ENCODE data around the gene CISTR. TPM values are rescaled to one million over a fixed set of nuclear protein-coding genes. Genes with fewer than 3 reads are reported as not detected.

CISTR gene
- total RNA-seq, 1 experiment from 2014 or later: not detected

DNA sequence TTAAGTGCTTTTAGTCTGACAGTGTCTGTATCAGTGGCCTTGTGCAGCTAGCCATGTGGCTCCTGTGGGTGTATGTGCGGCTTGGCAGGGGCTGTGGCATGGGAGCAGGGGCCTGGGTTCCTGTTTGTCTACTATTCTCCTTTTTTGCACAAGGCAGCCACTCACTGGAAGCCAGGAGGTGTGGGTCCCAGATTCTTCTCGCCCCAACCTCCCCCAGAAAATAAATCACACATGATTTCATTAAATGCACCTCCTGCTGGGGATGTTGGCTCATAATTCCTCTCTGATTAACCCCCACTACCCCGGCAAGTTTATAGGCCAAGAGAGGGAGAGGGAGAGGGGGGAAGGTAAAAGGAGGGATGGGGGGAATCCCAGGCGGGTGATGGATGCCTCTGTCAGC, 42.1 kb downstream of the CISTR start:
- no peaks in the 10 kb centered on the region for H3K79me2 ChIP-seq (ENCODE audit: insufficient read depth, low read length)
- TF ChIP-seq, protein P1, sequence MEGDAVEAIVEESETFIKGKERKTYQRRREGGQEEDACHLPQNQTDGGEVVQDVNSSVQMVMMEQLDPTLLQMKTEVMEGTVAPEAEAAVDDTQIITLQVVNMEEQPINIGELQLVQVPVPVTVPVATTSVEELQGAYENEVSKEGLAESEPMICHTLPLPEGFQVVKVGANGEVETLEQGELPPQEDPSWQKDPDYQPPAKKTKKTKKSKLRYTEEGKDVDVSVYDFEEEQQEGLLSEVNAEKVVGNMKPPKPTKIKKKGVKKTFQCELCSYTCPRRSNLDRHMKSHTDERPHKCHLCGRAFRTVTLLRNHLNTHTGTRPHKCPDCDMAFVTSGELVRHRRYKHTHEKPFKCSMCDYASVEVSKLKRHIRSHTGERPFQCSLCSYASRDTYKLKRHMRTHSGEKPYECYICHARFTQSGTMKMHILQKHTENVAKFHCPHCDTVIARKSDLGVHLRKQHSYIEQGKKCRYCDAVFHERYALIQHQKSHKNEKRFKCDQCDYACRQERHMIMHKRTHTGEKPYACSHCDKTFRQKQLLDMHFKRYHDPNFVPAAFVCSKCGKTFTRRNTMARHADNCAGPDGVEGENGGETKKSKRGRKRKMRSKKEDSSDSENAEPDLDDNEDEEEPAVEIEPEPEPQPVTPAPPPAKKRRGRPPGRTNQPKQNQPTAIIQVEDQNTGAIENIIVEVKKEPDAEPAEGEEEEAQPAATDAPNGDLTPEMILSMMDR (conservative IDR thresholded peaks at IDR 0.05): no peak
- no peak overlapping the region for H4K91ac ChIP-seq (ENCODE audit: insufficient read length, low read depth, low read length)
- H3K27ac Mint-ChIP-seq: no peak overlapping the region
- no peak overlapping the region for H3K14ac ChIP-seq (ENCODE audit: insufficient read depth, low read length)
- H3K79me1 ChIP-seq (ENCODE audit: insufficient read depth, low read depth, low read length, poor library complexity, severe bottlenecking): no peaks in the 10 kb centered on the region
- no peaks in the 10 kb centered on the region; a peak in 2 of 7 replicates for H3K36me3 Mint-ChIP-seq (ENCODE audit: insufficient read depth in 1 of 3, low read depth in 3 of 3)
- peaks cover 45% of the 10 kb centered on the region for H3K27me3 Mint-ChIP-seq (ENCODE audit: low read depth)
- H3K18ac ChIP-seq (ENCODE audit: insufficient read length, low read depth, low read length): no peak overlapping the region
- H3K4me3 Mint-ChIP-seq: no peak overlapping the region
- no peak overlapping the region for H4K8ac ChIP-seq (replicated peaks; ENCODE audit: insufficient read length, low read depth, low read length)
- no peak overlapping the region for H4K5ac ChIP-seq (ENCODE audit: insufficient read length, low read depth, low read length)
- no peaks in the 10 kb centered on the region for H3K23me2 ChIP-seq (ENCODE audit: insufficient read length, low read depth, low read length, poor library complexity, severe bottlenecking)
- H2BK120ac ChIP-seq (ENCODE audit: low read depth, low read length, poor library complexity, severe bottlenecking): no peak overlapping the region
- no peak overlapping the region for H2BK5ac ChIP-seq (ENCODE audit: insufficient read length, low read length)
- H4K20me1 ChIP-seq (ENCODE audit: control insufficient read depth, insufficient read depth, insufficient read length): no peaks in the 10 kb centered on the region
- H2BK15ac ChIP-seq (ENCODE audit: low read depth, low read length): no peak overlapping the region
- no peak overlapping the region for H3K4me2 ChIP-seq (ENCODE audit: insufficient read depth, insufficient read length, low read length)
- H3K9ac ChIP-seq (ENCODE audit: extremely low read depth, insufficient read length, low read length): no peak overlapping the region
- no peak overlapping the region for H3K27ac ChIP-seq (ENCODE audit: insufficient read length, low read depth, low read length)
- H2BK12ac ChIP-seq (ENCODE audit: insufficient read length, low read depth, low read length): no peak overlapping the region
- H3K4me1 Mint-ChIP-seq: peaks cover 0 to 8% of the 10 kb centered on the region in 2 experiments; a peak in 1 of 4 replicates
- no peaks in the 10 kb centered on the region for H3K4me1 ChIP-seq (ENCODE audit: insufficient read depth, low read length)
- H3T11ph ChIP-seq (ENCODE audit: low read length): no peak overlapping the region
- H2AK5ac ChIP-seq (ENCODE audit: insufficient read length, low read length): no peak overlapping the region
- no peaks in the 10 kb centered on the region for H3K9me3 Mint-ChIP-seq
- H3K56ac ChIP-seq (ENCODE audit: insufficient read length, low read depth, low read length): no peak overlapping the region
- H3K27me3 ChIP-seq (ENCODE audit: insufficient read depth, low read length): no peaks in the 10 kb centered on the region; the same call in 1 of the 2 replicates
- no CpG with 5 or more reads among the region's 4 CpGs for WGBS (ENCODE audit: extremely low coverage, insufficient read length, low lambda C conversion rate)
- no peak overlapping the region for H3K23ac ChIP-seq (ENCODE audit: insufficient read length, low read depth, low read length)
- H2BK20ac ChIP-seq (ENCODE audit: low read depth, low read length, poor library complexity, severe bottlenecking): no peak overlapping the region
- no peaks in the 10 kb centered on the region for H3K9me3 ChIP-seq (ENCODE audit: control insufficient read depth, low read depth, low read length)
- DNase-seq: no peak
- H3K4ac ChIP-seq (ENCODE audit: low read depth, low read length): no peak overlapping the region
- H2AFZ ChIP-seq (ENCODE audit: low read length): no peak overlapping the region
